Progenitor cell of endocrine pancreas (in vitro differentiated cells): ENCODE measurements around the gene TSN. TPM values are rescaled to one million over a fixed set of nuclear protein-coding genes. Genes with fewer than 3 reads are reported as not detected.

Source experiments
- DNase-seq: peaks from one replicate; pipeline ENCODE4 v3.0.0; 2021; ENCODE audit warnings: low spot score; ENCODE audit not compliant: unreplicated experiment
- H3K27ac Mint-ChIP-seq: 2 replicates; pipeline ENCODE4 v1.8.0; 2021; ENCODE audit warnings: mild to moderate bottlenecking, moderate library complexity, mixed read lengths
- H3K27me3 Mint-ChIP-seq: 2 replicates; pipeline ENCODE4 v1.8.0; 2021; ENCODE audit warnings: mixed read lengths
- H3K36me3 Mint-ChIP-seq: 2 replicates; pipeline ENCODE4 v1.8.0; 2022; ENCODE audit warnings: mixed read lengths; ENCODE audit not compliant: insufficient read depth
- H3K4me1 Mint-ChIP-seq: 2 replicates; pipeline ENCODE4 v1.8.0; 2021; ENCODE audit warnings: low read depth, mixed read lengths
- H3K4me3 Mint-ChIP-seq: 2 replicates; pipeline ENCODE4 v1.8.0; 2021; ENCODE audit warnings: low read depth, mild to moderate bottlenecking, moderate library complexity, mixed read lengths
- H3K9me3 Mint-ChIP-seq: 2 replicates; pipeline ENCODE4 v1.8.0; 2021; ENCODE audit warnings: low read depth, mixed read lengths
- long read RNA-seq: library from polyadenylated mRNA; unstranded; transcript quantifications from one replicate; pipeline ENCODE4 v2.0.0, GENCODE V29; 2020
- total RNA-seq: library from RNA; stranded (reverse); gene quantifications from 2 replicates; pipeline ENCODE4 v1.2.1, GENCODE V29; 2021
- TF ChIP-seq, protein P1 (sequence below): fragments of 200-600 bp; sonication (generic); IDR thresholded peaks from one replicate; pipeline ENCODE4 v1.5.0; 2021; ENCODE audit warnings: antibody characterized with exemption, mild to moderate bottlenecking; ENCODE audit not compliant: unreplicated experiment

TSN gene
- 86.3 and 91.7 TPM in 2 replicates for total RNA-seq
- long read RNA-seq, transcript TSN-210 (5 exons, 605 nt): minor isoform, 6 of 965 reads
- long read RNA-seq, transcript TSN-204 (6 exons, 2,843 nt): minor isoform, 11 of 965 reads
- long read RNA-seq, transcript TSN-201 (6 exons, 3,420 nt): major isoform, 900 of 965 reads
- long read RNA-seq, transcript TSN-208 (6 exons, 2,717 nt): minor isoform, 6 of 965 reads
- long read RNA-seq, partial matches to known transcripts: 5 of 965 reads
- long read RNA-seq, other reads (novel, unspliced or antisense): 30 of 965 reads

DNA sequence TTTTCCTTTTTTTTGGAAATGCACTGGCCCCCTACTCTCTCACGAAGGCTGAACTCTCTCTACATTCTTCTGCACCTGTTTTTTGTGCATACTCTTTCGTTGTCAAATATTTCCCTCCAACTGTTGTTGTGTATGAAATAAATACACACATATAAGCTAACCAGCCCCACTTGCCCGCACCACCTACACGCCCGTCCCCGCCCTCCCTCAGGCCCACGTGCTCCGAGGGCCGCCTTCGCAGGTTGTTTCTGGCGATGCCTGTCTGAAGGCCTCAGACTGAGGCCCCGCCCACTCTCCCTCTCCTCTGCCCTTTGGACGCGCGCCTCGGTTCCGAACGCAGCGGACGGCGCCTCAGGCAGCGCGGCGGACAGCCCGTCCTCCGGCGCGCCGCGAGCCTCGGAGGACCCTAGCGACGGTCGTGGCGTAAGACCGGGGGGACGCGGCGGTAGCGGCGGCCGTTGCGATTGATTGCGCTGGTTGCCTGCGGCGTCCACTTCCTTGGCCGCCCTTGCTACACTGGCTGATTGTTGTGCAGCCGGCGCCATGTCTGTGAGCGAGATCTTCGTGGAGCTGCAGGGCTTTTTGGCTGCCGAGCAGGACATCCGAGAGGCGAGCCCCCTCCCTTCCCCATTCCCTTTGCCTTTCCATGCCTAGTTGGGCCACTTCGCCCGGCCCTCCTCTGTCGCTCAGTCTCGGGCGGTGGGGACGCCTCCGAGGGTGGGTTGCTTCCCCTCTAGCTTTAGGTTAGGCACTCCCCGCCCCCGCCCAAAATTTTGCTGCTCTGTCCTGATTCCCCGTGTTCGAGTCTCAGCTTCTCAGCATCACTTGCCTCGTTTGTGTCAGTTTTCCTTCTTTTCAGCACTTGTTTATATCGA, at the start of gene TSN:
Gene TSN, plus strand, starts transcription at position 415 of the 875 bp plus-strand sequence. Its CDS starts 129 bp downstream, at position 544.
- peak; percentile 94 for DNase-seq
- H3K9me3 Mint-ChIP-seq: no peaks in the 10 kb centered on the region
- peaks cover 4% of the 10 kb centered on the region for H3K36me3 Mint-ChIP-seq
- peaks cover 16% of the 10 kb centered on the region for H3K4me1 Mint-ChIP-seq
- H3K27me3 Mint-ChIP-seq: no peaks in the 10 kb centered on the region
- TF ChIP-seq, protein P1, sequence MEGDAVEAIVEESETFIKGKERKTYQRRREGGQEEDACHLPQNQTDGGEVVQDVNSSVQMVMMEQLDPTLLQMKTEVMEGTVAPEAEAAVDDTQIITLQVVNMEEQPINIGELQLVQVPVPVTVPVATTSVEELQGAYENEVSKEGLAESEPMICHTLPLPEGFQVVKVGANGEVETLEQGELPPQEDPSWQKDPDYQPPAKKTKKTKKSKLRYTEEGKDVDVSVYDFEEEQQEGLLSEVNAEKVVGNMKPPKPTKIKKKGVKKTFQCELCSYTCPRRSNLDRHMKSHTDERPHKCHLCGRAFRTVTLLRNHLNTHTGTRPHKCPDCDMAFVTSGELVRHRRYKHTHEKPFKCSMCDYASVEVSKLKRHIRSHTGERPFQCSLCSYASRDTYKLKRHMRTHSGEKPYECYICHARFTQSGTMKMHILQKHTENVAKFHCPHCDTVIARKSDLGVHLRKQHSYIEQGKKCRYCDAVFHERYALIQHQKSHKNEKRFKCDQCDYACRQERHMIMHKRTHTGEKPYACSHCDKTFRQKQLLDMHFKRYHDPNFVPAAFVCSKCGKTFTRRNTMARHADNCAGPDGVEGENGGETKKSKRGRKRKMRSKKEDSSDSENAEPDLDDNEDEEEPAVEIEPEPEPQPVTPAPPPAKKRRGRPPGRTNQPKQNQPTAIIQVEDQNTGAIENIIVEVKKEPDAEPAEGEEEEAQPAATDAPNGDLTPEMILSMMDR: no peak
- peak within 1 kb of the TSS; percentile 96 for H3K27ac Mint-ChIP-seq
- H3K4me3 Mint-ChIP-seq: peak within 1 kb of the TSS; percentile 93

GRCh38 chr2:121705958-121706357, 49.5 kb upstream of the TSN start:
- Mint-ChIP-seq H3K27ac (no peak overlapping the region), H3K4me3 (no peak overlapping the region), H3K27me3 (no peaks in the 10 kb centered on the region), H3K4me1 (peaks cover 16% of the 10 kb centered on the region), H3K9me3 (no peaks in the 10 kb centered on the region), H3K36me3 (no peaks in the 10 kb centered on the region)
- no peak for DNase-seq
- TF ChIP-seq, protein P1: no peak

DNA sequence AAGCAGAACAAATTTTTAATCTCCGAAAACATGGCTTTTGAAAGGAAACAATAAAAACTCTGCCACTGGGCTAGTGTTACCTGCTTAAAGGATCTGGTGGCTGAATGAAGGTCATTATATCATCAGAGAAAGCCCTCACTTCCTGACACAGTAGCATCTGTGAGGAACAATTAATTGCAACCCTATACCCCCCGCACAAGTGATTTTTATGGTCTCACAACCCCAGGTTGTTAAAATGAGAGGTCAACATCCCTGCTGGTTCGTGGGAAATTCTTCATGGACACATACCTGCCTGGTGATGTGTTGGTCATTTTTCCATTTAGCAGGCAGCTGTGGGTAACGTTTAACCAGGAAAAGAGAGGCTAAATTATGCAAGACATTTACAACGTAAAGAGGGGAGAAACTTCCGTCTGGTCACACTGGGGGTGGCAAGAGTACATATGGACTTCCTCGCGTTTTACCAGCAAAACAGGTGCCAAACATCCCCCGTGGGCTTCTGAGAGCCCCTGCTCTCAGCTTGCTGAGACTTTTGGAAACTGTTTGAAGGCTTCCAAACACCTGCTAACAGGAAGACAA, 48.0 kb upstream of the TSN start:
- TF ChIP-seq, protein P1: no peak
- H3K27me3 Mint-ChIP-seq: no peaks in the 10 kb centered on the region
- peaks cover 16% of the 10 kb centered on the region for H3K4me1 Mint-ChIP-seq
- no peak overlapping the region for H3K4me3 Mint-ChIP-seq
- H3K9me3 Mint-ChIP-seq: no peaks in the 10 kb centered on the region
- H3K27ac Mint-ChIP-seq: peak overlapping the region; percentile 93
- H3K36me3 Mint-ChIP-seq: no peaks in the 10 kb centered on the region
- no peak for DNase-seq

GRCh38 chr2:121707920-121708361, 47.5 kb upstream of the TSN start:
- Mint-ChIP-seq H3K27ac (peak overlapping the region; percentile 93), H3K4me1 (peaks cover 16% of the 10 kb centered on the region), H3K27me3 (no peaks in the 10 kb centered on the region), H3K9me3 (no peaks in the 10 kb centered on the region), H3K36me3 (no peaks in the 10 kb centered on the region), H3K4me3 (no peak overlapping the region)
- TF ChIP-seq, protein P1: no peak
- DNase-seq: no peak
